LNCaP clone FGC (cell line): ENCODE data around the gene SLC25A21.

Experiments
- DNase-seq: peaks from one replicate; pipeline ENCODE4 v3.0.0-alpha.2; 2011; ENCODE audit warnings: low read depth
- H3K4me3 ChIP-seq: 2 replicates; pipeline ENCODE4 v1.5.1; 2011; ENCODE audit warnings: mild to moderate bottlenecking, low read depth, low read length, control low read depth
- TF ChIP-seq, protein P1 (sequence below): IDR thresholded peaks from 2 replicates; pipeline ENCODE4 v1.5.1; 2012; ENCODE audit warnings: mild to moderate bottlenecking; ENCODE audit not compliant: control insufficient read depth, insufficient read depth; ENCODE audit errors: extremely low read depth

Gene SLC25A21

DNA sequence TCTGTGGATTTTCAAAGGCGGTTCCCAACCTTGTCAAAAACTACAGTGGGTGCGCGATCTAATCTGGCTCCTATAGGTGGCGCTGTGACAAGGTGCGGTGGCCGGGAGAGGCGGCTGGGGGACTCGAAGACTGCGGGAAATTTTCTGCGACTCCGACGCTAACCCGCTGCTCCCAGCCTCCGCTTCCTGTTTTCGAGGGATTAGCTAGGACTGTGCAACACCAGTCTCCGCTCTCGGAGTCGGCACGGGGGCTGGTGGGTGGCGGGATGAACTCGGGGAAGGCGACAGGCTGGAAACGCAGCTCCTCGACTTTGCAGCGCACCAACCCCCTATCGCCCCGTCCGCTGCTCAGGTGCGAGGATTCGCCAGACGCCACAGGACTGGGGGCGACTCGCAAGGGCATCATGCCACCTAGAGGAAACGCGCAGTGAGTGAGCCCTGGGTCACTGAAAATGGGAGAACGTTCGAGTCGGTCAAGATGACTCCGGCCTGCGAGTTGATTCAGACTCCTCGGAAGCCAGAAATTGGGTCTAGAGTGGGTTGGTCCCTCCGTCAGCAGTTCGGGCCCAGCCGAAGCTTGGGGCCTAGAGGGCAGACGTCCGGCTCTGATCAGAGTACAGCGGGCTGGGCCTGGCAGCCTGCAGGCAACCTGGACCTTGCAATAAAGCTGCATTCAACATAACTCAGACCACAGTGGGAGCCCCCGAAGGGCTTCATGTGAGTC, 516.3 kb downstream of the SLC25A21 start:
- TF ChIP-seq, protein P1, sequence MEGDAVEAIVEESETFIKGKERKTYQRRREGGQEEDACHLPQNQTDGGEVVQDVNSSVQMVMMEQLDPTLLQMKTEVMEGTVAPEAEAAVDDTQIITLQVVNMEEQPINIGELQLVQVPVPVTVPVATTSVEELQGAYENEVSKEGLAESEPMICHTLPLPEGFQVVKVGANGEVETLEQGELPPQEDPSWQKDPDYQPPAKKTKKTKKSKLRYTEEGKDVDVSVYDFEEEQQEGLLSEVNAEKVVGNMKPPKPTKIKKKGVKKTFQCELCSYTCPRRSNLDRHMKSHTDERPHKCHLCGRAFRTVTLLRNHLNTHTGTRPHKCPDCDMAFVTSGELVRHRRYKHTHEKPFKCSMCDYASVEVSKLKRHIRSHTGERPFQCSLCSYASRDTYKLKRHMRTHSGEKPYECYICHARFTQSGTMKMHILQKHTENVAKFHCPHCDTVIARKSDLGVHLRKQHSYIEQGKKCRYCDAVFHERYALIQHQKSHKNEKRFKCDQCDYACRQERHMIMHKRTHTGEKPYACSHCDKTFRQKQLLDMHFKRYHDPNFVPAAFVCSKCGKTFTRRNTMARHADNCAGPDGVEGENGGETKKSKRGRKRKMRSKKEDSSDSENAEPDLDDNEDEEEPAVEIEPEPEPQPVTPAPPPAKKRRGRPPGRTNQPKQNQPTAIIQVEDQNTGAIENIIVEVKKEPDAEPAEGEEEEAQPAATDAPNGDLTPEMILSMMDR = peak; percentile 13; the same call in 1 of the 2 replicates
- DNase-seq = no peak
- H3K4me3 ChIP-seq = no peak overlapping the region

GRCh38 chr14:36655571-36655962, 516.8 kb downstream of the SLC25A21 start:
- no peak overlapping the region for H3K4me3 ChIP-seq
- no peak for DNase-seq
- TF ChIP-seq, protein P1 = no peak

DNA sequence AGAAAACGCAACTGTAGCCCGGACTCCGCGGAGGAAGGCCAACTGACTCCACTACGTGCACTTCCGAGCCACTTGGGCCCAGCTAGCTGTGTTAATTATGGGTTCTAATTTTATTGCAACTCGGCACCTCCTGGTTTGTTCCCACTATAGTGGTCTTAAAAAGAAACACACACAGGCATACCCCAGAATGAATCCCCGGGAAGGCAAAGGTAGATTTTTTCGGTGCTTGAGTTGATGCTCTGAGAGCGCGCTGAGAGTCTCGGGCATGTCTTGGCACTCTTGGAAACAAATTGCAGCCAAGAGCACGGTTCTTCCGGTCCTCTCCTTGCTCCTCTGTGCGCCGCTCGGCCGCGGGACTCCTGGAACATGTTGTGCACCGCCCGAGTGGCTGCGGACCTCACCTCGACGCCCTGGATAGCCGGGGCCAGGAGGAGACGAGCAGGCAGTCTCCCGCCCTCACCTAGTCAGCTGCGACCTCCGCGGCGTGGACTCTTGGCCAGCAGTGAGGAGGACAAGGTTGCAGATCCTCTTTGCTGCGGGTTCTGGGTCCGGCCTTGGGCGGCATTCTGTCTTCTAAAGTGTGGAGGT, 517.5 kb downstream of the SLC25A21 start:
- TF ChIP-seq, protein P1 = no peak
- DNase-seq = no peak
- no peak overlapping the region for H3K4me3 ChIP-seq

DNA sequence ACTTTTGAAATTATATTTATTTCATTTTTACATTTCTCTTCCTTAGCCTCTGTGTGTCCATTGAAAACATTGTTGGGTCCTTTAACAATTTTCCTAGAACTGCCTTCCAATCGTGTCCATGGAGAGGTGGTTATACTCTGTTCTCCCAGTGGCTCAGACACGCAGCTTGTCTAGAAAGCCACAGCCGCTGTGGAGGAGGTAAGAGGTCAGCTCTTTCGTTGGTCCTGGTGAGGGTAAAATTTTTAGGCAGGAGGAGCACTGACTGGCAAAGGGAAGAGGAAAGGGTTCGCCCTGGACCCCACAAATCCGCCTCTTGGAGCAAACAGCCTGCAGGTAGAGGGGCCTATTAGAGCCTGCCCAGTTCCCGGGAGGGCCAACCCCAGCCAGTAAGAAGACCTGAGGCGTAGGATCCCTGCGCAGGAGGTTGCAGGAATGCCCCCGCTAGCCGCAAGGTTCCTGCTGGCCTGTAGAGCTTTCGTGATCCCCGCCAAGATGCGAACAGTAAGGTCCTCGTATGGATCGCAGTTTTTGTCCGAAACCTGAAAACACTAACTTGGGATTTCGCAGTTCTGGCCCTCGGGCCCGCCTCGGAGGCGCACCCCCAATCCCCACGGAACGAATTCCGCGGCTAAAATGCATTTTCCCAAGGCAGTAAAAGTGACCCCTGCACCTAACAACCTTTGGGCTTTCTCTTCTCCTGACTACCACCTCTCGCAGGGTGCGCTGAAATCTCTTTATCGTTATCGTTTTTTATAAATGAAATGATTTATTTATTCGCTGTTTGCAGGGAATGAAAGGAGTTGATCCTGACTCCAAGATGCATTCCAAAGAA, 518.2 kb downstream of the SLC25A21 start:
- no peak for DNase-seq
- no peak overlapping the region for H3K4me3 ChIP-seq
- TF ChIP-seq, protein P1 = no peak

DNA sequence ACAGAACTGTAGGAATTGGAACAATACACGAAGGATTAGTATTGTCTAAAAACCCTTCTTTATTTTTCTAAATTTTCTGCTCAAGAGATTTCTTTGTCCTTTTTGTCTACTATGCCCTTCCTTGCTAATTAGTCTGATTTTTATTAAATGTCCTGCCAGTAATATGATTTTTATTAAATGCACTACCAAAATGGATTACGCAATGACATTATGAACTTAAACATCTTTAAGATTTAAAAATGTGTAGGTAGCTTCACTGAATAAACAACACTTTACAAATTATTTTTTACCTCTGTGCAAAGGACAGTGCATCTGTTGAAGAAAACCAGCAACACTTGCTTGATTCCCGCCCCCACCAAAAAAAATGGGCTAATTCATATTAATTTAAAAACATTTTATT, 519.0 kb downstream of the SLC25A21 start:
- no peak for DNase-seq
- TF ChIP-seq, protein P1 = no peak
- H3K4me3 ChIP-seq = no peak overlapping the region

DNA sequence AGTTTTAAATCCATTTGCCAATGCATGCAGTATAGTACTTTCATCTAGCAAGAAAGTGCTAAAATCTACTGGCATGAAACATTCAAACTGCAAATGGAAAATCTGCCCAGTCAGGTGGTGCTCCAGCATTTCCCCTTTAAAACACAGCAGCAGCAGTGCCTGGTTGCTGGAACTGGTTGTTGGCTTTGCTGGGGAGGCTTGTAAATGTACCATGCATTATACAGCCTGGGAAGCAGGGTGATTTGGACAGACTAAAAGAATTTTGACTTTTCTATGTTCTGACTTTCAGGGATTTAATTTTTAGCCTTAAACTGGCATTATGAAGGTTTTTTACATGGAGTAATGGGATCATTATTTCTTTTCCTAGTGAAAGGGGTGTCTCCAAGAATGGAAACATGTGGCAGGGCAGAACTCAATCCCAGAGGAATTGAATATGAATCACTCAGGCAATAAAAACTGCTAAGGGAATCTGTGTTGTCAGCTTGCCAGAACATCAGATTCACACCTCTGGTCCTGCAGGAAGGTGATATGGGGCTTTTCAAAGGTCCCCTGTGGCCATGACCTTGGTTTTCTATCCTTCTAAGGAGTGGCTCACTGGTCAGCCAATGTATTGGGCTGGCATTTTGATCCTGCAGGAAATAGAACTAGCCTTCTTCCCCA, 519.7 kb downstream of the SLC25A21 start:
- no peak for DNase-seq
- TF ChIP-seq, protein P1 = no peak
- H3K4me3 ChIP-seq = no peak overlapping the region
